HS-27A (cell line): Measurements from ENCODE around the gene PLCB1.
"Not testable (repeated sequence)": the region's sequence is repeated elsewhere in the genome, so short reads cannot be mapped to it uniquely, and the experiment has no call there.

ENCODE experiments used
- DNase-seq: peaks from one replicate; pipeline ENCODE4 v3.0.0-alpha.2; 2012; ENCODE audit warnings: low read depth, missing footprints

Gene PLCB1

GRCh38 chr20:8156235-8157079, 24.4 kb downstream of the PLCB1 start:
- no peak for DNase-seq

- not testable (repeated sequence) for DNase-seq
Observed at GRCh38 chr20:8159217-8159616, 27.2 kb downstream of the PLCB1 start.

GRCh38 chr20:8161264-8162071, 29.4 kb downstream of the PLCB1 start:
- no peak for DNase-seq

GRCh38 chr20:8162610-8163009, 30.5 kb downstream of the PLCB1 start:
- no peak for DNase-seq

GRCh38 chr20:8163543-8163942, 31.5 kb downstream of the PLCB1 start:
- DNase-seq: no peak

- DNase-seq: no peak
Observed at GRCh38 chr20:8166730-8167129, 34.7 kb downstream of the PLCB1 start.

- no peak for DNase-seq
Observed at GRCh38 chr20:8168785-8169288, 36.8 kb downstream of the PLCB1 start.

GRCh38 chr20:8170921-8171320, 38.9 kb downstream of the PLCB1 start:
- DNase-seq: no peak

- DNase-seq: no peak
Observed at GRCh38 chr20:8172191-8172590, 40.1 kb downstream of the PLCB1 start.

GRCh38 chr20:8175741-8176675, 43.9 kb downstream of the PLCB1 start:
- no peak for DNase-seq

GRCh38 chr20:8183526-8183925, 51.5 kb downstream of the PLCB1 start:
- DNase-seq: no peak

GRCh38 chr20:8187740-8188139, 55.7 kb downstream of the PLCB1 start:
- no peak for DNase-seq

GRCh38 chr20:8190043-8190880, 58.2 kb downstream of the PLCB1 start:
- no peak for DNase-seq

GRCh38 chr20:8194721-8195120, 62.7 kb downstream of the PLCB1 start:
- DNase-seq: no peak

- DNase-seq: no peak
Observed at GRCh38 chr20:8196096-8196495, 64.0 kb downstream of the PLCB1 start.

- DNase-seq: no peak
Observed at GRCh38 chr20:8200220-8200619, 68.2 kb downstream of the PLCB1 start.

GRCh38 chr20:8203366-8203765, 71.3 kb downstream of the PLCB1 start:
- no peak for DNase-seq

- no peak for DNase-seq
Observed at GRCh38 chr20:8205996-8206395, 73.9 kb downstream of the PLCB1 start.

GRCh38 chr20:8208226-8208625, 76.2 kb downstream of the PLCB1 start:
- DNase-seq: no peak

- no peak for DNase-seq
Observed at GRCh38 chr20:8209061-8209460, 77.0 kb downstream of the PLCB1 start.

- no peak for DNase-seq
Observed at GRCh38 chr20:8210749-8211148, 78.7 kb downstream of the PLCB1 start.
